NCI-H128 (cell line): ENCODE data around the gene GDI2.
"Not testable (repeated sequence)": the region's sequence is repeated elsewhere in the genome, so short reads cannot be mapped to it uniquely, and the experiment has no call there.

Source experiments
- DNase-seq: peaks from one replicate; lab custom pipeline; 2025; ENCODE audit not compliant: unreplicated experiment; lab: John Stamatoyannopoulos, UW

Gene GDI2

DNA sequence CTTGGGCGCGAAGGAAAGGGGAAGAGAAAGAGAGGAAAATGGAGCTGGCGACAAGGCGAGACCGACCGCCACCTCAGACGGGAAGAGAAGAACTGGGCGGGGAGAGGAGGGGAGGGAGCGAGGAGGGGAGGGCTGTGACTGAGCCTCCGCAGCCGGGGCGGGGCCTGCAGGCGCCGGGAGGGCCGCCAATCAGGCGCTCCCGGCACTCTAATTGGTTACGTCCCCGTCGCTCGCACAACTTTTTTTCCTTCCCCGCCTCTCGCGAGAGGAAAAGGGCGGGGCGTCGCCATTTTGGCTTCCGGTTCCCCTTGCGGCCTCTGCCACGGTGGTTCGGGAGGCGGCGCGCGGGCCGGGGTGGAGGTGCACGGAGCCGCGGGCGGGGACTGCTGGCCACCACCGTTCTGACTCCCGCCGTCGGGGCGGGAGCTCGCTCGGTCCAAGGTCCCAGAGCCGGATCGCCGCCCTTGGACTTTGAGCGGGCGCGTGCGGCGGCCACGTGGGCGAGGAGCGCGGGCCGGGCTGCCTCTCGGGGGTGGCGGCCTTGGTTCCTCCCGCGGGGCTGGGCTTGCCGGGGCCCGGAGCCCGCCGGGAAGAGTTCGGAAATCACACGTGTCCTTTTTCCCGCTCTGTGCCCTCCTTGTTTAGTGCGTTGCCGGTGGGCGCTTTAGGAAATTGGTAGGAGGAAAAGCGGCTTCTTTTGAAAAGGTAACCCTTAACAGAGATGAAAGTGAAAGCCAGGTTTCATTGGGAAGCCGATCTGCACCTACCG is at the start of gene GDI2:
TSS of gene GDI2 (minus strand) at position 94 of the 769 bp plus-strand sequence. CDS start 176 bp downstream, outside the sequence.
- DNase-seq, result peak; percentile 90

DNA sequence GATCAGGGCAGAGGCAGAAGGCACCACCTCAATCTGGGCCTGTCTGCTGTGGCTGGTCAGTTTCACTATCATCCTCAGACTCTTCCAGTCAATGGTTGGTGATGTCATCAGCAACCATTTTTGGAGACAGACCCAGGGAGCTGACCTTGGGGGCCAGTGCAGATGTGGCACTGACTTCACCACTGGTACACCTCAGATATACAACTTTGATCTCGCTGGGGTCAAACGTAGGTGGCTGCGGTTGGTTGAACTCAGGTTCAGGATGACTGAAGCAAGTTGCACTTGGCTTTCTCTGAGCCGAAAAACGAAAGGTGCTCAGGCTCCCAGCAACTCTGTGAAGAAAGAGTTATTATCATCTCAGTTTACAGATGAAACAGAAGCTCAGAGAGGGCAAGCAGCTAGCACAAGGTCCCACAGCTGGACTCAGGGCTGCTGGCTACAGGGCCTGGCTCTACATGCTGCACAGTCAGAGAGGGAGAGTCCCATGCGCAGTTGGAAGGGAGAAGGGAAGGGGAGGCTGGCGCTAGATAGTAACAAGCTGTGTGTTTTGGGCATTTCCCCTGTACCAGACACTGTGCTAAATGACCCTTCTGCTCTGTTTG is 49.2 kb upstream of the GDI2 start:
- DNase-seq, result no peak

DNA sequence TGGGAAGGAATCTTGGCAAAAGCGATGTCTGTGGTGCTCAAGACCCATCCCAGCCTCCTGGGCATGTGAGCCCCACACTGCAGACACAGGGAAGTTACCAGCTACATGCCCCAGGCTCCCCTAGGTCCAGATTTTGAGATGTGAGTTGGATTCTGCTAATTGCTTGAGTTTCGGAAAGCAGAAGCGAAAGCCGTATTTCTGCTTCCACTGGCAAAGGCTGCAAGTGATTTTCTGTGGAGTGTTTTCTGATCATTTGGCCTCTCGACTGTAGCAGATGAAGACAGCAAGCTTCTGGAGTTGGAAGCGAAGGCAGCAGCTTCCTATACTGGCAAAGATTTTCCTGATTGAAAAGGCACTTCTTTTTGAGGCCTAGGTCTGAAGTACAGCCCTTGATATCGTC is 46.8 kb upstream of the GDI2 start:
- no peak for DNase-seq

DNA sequence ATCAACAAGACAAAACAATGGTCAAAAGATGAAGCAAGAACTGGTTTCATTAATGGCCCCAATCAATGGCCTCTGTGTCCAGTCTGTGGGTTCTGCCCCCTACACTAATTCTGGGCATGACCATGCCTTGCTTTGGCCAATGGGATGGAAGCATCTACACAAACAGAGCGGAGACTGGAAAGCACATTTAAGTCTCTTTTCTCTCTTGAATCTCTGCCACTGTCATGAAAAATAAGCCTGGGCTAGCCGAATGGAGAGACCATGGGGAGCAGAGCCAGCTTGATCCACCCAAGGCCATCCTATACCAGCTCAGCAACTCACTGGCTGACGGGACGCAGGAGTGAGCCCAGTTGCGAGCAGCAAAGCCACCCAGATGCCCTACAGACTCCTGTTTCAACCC is 45.6 kb upstream of the GDI2 start:
- no peak for DNase-seq

DNA sequence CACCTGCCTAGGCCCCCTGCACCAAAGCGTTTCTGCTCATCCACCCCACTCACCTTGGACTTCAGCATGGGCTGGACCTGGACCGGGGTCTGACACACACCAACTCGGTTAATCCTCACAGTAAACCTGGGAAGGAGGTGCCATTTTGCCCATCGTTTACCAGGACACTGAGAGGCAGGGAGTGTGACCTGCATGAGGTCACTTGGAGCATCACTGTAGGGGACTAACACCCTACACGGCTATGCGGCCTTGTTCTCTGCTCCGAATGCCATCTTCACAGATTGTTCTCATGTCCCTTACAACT is 43.4 kb upstream of the GDI2 start:
- DNase-seq, result no peak

DNA sequence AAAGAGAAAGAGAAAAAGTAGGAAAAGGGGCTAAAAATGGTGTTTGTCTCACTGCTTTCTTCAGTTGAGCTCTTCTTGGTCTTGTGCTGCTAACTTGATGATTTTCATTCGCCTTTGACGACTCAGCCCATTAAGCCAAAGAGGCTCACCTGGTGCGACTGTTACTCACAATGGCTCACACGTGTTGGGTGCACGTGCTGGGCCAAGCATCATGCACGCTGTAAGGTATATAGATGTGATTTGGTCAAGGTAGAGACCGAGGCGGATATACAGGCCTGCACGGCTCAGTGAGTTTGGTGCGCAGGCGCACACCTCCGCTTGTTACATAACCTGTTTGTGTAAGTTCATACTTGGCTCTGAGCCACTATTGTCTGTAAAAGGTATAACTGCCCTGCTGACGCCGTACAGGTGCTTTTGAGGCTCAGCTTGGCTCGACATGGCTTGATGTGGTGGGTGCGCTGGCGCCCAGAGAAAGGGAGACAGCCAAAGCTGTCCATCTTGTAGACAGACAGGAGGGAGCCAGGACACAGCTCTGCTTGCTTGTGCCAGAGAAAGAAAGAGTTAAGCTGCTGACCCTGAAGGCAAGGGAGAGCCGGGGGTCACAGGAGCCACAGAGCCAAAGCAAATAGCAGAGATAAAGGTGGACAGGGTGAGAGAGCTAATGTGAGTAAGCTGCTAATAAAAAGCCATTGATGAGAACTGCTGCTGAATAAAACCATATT is 42.9 kb upstream of the GDI2 start:
- no peak for DNase-seq

DNA sequence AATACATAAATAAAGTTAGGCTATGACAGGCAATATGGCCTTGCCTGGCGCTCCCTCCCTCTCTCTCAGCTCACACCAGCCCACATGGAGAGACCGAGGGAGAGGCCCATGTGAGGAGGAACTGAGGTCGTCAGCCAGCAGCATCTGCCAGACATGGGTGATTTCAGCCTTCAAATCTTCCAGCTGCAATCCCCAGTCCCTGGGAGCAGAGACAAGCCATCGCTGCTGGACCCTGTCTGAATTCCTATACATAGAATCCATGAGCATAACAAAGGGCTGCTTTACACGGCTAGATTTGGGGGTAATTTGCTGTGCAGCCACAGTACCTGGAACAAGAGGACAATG is 40.9 kb upstream of the GDI2 start:
- no peak for DNase-seq

DNA sequence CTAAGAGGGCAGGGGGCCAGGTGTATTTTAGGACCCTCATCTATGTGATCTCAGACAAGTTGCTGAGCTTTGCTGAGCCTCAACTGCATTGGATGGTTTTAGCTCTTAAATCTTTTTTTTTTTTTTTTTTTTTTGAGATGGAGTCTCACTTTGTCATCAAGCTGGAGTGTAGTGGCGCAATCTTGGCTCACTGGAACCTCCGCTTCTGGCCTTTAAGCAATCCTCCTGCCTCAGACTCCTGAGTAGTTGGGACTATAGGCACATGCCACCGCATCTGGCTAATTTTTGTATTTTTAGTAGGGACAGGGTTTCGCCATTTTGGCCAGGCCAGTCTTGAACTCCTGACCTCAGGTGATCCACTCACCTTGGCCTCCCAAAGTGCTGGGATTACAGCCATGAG is 33.4 kb upstream of the GDI2 start:
- not testable (repeated sequence) for DNase-seq

DNA sequence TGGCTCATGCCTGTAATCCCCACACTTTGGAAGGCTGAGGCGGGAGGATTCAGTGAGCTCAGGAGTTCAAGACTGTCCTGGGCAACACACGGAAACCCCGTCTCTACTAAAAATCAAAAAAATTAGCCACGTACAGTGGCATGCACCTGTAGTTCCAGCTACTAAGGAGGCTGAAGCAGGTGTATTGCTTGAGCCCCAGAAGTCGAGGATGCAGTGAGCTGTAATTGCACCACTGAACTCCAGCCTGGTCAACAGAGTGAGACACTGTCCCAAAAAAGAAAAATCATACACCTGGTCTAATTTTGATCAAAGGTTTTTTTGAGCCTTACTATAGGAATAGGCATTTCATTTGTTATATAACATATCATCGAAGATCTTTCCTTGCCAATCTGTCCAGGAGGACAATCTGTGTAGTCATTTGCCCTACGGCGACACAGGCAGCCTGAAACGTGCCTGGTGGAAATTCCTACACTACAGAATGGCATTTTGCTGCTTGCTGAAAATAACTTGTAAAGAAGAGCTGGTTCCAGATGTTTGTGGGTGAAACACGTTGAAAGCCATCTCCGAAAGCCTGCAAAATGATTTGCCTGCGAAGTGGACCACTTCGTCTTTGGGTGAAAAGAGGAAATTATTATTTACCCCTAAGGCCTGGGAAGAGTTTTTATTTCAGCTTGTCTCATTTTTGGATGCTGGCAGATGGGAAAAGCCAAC is 31.3 kb upstream of the GDI2 start:
- no peak for DNase-seq

DNA sequence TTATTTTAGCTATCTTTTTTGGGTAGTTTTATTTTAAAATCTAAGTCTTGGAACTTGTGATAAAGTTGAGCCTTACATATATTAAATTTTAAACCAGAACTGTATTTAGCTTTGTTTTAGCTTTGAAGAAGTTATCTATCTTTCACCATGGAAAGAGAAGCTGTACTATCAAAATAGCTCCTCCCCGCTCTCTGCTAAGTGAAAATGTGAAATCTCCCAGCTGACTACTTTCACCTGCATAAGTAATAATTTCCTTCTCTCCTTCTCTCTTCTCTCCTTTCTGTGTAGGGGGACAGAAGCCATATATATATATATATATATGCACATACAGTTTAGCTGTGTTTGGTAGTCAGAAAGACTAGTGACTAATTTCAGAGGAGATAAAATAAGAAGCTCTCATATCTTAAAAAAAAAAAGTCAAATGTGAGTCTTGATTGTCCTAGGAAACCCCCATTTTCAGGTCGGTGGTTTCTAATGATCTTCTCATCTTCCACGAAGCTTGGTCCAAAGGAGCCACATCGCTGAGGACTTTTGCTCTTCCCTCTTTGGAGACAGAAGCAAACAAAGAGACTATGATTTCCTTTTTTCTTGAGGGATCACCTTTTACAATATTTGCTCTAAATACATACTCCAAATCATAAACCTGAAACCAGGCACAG is 30.6 kb upstream of the GDI2 start:
- no peak for DNase-seq

DNA sequence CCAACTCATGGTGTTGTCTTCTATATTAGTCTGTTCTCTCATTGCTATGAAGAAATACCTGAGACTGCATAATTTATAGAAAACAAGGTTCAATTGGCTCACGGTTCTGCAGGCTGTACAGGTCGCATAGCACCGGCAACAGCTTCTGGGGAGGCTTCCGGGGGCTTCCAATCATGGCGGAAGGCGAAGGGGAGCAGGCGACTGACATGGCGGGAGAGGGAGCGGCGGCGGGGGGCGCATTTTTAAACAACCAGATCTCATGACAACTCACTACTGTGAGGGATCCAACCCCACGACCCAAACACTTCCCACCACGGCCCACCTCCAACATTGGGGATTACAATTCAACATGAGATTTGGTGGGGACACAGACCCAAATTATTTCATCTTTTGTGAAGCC is 28.7 kb upstream of the GDI2 start:
- no peak for DNase-seq

DNA sequence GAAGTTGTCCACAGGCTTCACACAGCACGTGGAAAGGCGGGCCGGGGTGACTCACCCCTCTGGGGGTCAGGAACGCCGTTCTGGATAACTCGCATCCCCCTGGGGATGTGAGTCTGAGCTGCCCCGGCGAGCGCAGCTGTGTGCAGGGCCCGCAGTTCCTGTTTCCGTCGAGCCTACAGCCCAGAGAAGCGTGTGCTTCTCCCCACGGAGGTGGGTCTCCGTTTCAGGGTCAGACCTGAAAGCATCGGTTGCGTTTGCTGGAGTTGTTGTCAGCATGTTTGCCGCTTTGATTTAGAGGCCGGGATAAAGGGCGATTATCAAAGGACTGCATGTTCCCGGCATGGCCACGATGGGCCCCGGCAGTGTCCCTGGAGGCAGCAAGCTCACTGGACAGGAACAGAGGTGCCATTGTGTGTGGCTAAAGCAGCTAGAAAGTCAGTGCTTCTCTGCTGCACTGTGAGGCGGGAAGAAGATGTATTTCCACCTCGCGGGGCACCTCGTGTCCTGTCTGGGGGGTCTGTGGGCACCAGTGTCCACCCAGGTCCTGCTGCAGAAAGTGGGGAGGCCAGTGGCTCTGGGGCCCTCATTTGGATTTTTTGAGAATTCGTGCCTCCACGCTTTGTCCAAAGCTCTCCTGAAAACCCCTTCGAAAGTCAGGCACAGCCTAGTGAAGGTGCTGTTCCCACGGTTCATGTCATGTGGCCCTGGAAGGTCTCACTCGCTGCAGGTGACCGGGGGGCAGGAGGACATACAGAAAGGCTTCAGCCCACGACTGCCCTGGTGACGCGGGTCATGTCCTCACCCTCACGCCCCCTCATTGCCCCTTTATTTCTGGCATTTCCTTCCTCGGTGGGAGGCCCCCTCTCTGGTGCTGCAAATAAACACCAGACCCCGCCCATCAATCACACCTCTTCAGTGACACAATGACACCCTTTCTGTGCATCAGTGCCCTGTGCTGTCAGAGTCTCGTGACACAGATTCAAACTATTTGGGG is 27.4 kb upstream of the GDI2 start:
- no peak for DNase-seq

DNA sequence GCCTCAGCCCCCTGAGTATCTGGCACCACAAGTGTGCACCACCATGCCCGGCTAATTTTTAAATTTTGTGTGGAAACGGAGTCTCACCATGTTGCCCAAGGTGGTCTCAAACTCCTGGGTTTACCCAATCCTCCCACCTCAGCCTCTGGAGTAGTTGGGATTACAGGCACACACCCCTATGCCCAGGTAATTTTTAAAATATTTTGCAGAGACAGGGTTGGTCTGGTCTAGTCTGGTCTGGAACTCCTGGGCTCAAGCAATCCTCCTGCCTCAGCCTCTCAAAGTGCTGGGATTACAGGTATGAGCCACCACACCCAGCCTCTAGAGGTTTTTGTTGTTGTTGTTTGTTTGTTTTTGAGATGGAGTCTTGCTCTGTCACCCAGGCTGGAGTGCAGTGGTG is 22.9 kb upstream of the GDI2 start:
- not testable (repeated sequence) for DNase-seq

DNA sequence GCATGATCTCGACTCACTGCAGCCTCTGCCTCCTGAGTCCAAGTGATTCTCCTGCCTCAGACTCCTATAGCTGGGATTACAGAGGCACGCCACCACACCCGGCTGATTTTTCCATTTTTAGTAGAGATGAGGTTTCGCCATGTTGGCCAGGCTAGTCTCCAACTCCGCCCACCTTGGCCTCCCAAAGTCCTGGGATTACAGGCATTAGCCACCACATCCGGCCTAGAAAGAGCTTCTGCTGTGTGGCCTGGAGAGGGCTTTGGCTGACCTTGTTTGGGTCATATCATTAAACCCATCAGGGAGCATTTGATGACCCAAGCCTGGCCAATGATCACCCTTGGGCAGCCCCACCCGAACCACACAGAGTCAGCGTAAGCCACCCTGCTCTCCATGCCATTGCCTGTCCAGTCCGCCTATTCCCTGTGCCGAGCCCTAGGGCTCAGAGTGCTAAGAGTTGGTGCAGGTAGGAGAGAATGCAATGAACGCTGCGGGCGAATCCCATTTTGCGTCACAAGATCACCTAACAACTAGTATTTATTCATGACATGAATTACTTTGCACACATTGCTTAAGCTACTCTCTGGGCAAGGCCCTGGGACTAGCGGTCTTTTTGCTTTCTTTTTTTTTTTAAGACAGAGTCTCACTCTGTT is 22.3 kb upstream of the GDI2 start:
- DNase-seq, result no peak

DNA sequence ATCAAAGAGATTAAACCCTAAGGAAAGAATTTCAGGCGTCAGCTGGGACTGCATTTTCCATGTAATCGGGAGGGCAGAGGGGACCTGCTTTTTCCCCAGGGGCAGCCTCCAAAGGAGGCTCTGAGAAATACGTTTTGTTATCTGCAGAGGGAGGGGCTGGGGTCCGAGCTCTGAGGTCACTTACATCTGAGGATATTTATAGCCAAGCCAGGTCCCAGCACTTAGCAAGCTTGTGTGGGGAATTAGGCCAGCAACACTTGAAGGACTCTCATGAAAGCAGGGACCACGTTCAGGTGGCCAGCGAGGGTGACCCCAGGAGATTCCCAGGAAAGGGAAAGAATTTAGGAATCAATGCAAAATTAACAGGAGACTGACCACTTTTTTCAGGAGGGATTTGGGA is 20.6 kb upstream of the GDI2 start:
- no peak for DNase-seq

DNA sequence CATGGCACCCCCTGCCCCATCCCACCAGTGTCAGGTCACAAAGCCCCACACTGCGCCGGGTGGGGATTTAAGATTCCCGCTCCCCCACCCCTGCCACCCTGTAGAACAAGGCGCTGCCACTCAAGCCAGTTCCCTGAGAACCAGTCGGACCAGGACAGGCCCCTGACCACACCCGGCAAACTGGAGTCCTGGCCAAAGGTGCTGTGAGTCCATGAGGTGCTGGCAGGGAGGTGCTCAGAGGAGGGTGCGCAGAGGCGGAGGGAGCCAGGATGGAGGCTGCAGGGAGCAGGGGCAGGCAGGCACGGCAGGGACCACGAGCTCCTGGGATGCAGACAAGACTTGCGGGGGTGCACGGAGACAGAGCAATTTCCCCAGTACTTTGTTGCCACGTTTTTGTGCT is 19.7 kb upstream of the GDI2 start:
- DNase-seq, result no peak

DNA sequence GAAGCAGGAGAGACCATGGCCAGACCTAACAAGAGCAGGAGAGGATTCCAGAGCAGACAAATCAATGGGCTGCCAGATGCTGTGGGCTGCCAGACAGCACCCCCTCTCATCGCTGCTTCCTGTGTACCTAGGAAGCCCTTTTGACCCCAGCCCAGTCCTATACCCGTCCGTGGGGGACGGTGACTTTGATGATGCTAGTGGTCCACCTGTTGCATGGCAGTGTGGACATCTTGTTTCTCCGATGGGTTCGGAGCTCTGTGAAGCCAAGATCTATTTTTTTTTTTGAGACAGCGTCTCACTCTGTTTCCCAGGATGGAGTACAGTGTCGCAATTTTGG is 18.2 kb upstream of the GDI2 start:
- DNase-seq, result no peak

DNA sequence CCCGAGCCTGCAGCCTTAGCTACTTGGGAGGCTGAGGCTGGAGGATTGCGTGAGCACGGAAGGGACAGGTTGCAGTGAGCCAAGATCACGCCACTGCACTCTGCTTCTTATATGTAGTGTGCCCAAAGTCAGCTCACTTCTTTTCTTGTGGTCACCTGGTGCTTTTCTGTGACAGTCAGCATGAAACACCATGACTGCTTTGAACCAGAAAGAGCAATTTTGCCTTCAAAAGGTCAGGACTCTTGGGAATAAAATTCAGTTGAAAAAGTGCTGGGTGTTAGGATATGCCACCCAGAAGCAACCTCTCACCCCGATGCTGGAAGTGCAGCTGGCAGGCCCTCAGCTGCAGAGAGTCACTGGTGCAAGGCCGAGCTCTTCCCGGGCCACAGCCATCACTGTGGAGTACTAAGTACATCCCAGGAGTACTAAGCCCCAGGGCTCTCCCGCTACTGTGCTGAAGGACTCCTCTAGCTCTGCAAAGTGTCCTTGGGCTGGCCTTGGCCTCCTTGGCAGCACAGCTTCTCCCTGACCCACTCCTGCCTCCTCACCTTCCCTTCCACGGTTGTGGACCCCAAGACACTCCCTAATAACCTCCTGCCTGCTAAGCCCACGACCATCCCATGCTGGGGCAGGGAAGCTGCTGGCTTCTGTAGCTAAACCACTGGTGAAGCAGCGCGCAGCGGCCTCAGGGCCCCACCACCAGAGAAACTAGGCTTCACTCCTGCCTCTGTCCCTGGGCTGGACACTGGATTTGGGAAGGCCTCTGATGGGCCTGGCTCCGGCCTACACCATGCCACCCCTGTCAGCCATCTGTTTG is 17.6 kb upstream of the GDI2 start:
- DNase-seq, result no peak

DNA sequence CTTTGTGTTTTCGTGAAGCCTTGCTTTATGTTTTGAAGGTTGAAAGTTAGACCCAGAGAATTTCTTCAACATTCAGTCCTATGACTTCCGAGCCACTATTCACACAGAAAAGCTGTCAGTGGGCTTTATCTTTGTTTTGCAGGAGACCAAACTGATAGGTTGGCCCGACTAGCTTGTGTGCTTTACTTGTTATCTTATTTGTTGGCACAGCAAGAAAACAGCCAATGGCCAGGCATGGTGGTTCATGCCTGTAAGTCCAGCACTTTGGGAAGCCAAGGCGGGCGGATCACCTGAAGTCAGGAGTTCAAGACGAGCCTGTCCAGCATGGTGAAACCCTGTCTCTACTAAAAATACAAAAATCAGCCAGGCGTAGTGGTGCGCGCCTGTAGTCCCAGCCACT is 16.0 kb upstream of the GDI2 start:
- DNase-seq, result no peak
